ENCODE data around the gene PDZRN3.

Gene PDZRN3

GRCh38 chr3:73624017-73624820, 522 bp downstream of the PDZRN3 start:
- H3K4me3 ChIP-seq (ENCODE audit: low read depth, low read length): no peak overlapping the region
- TF ChIP-seq CTCF (IDR thresholded peaks at IDR 0.05; ENCODE audit: insufficient read depth, low read depth, low read length, missing control alignments): no peak
- DNase-seq (ENCODE audit: low read depth): no peak

GRCh38 chr3:73623346-73623745, 1.4 kb downstream of the PDZRN3 start:
- no peak overlapping the region for H3K4me3 ChIP-seq (ENCODE audit: low read depth, low read length)
- no peak for TF ChIP-seq CTCF (IDR thresholded peaks at IDR 0.05; ENCODE audit: insufficient read depth, low read depth, low read length, missing control alignments)
- DNase-seq (ENCODE audit: low read depth): no peak

GRCh38 chr3:73622091-73622805, 2.5 kb downstream of the PDZRN3 start:
- no peak for TF ChIP-seq CTCF (IDR thresholded peaks at IDR 0.05; ENCODE audit: insufficient read depth, low read depth, low read length, missing control alignments)
- no peak for DNase-seq (ENCODE audit: low read depth)
- no peak overlapping the region for H3K4me3 ChIP-seq (ENCODE audit: low read depth, low read length)

GRCh38 chr3:73621388-73621787, 3.4 kb downstream of the PDZRN3 start:
- H3K4me3 ChIP-seq (ENCODE audit: low read depth, low read length): no peak overlapping the region
- DNase-seq (ENCODE audit: low read depth): no peak
- TF ChIP-seq CTCF (IDR thresholded peaks at IDR 0.05; ENCODE audit: insufficient read depth, low read depth, low read length, missing control alignments): no peak

- DNase-seq (ENCODE audit: low read depth): no peak
- no peak for TF ChIP-seq CTCF (IDR thresholded peaks at IDR 0.05; ENCODE audit: insufficient read depth, low read depth, low read length, missing control alignments)
Measured at GRCh38 chr3:73618461-73618860, 6.3 kb downstream of the PDZRN3 start.

GRCh38 chr3:73616056-73616455, 8.7 kb downstream of the PDZRN3 start:
- TF ChIP-seq CTCF (IDR thresholded peaks at IDR 0.05; ENCODE audit: insufficient read depth, low read depth, low read length, missing control alignments): no peak
- H3K4me3 ChIP-seq (ENCODE audit: low read depth, low read length): no peak overlapping the region
- DNase-seq (ENCODE audit: low read depth): no peak

More at GRCh38 chr3:73618461-73618860, 6.3 kb downstream of the PDZRN3 start:
- H3K4me3 ChIP-seq (ENCODE audit: low read depth, low read length): no peak overlapping the region

Data from GM12865 (cell line).